ENCODE measurements around the gene PTPRJ. TPM values are rescaled to one million over a fixed set of nuclear protein-coding genes. Genes with fewer than 3 reads are reported as not detected.
"Not testable (repeated sequence)": the region's sequence is repeated elsewhere in the genome, so short reads cannot be mapped to it uniquely, and the experiment has no call there.

PTPRJ gene
- polyA plus RNA-seq, result 1 to 10 TPM; 2.8 to 3.7 (median 3.4) TPM

GRCh38 chr11:47980088-47980906, at the start of gene PTPRJ:
TSS of gene PTPRJ (plus strand) at chr11:47980559. CDS start at chr11:47980913, 354 bp downstream.
- 1 to 3% (median 2%) methylated on average over 51 to 102 of the region's 111 CpGs for WGBS, 3 donors
- peak within 1 kb of the TSS; percentile 32 for H3K27ac ChIP-seq (ENCODE audit: low read depth, low read length)

DNA sequence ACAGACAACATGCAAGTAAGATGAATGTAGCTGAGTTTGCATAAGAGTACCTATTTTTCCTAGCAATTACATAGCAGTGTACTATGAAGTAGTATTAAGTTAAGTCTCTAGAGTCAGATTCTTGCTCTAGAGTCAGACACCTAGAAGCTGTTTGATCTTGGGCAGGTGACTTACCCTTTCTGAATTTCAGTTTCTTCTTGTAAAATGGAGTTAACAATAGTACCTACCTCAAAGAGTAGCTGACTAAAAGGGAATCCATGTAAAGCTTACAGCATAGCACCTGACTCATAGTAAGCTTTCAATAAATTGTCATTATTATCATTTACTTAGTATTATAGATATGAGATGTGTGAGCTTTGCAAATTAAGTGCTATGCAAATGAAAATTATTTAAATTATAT, 47.8 kb upstream of the PTPRJ start:
- no peak overlapping the region for H3K27ac ChIP-seq (ENCODE audit: low read depth, low read length)

DNA sequence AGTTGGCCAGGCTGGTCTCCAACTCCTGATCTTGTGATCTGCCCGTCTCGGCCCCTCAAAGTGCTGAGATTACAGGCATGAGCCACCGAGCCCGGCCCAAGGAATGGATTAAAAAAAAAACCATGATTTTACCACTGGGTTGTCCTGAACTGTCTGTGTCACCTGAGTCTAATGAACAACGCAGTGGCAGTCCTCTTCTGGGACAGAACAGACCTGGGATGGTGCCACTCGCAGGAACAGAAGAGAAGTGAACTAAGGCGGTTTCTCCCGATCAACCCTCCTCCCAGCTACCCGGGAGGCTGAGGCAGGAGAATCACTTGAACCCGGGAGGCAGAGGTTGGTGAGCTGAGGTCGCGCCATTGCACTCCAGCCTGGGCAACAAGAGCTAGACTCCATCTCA, 46.6 kb upstream of the PTPRJ start:
- 81 to 83% (median 82%) methylated on average over 12 of the region's 12 CpGs for WGBS, 3 donors
- H3K27ac ChIP-seq (ENCODE audit: low read depth, low read length), result not testable (repeated sequence)

DNA sequence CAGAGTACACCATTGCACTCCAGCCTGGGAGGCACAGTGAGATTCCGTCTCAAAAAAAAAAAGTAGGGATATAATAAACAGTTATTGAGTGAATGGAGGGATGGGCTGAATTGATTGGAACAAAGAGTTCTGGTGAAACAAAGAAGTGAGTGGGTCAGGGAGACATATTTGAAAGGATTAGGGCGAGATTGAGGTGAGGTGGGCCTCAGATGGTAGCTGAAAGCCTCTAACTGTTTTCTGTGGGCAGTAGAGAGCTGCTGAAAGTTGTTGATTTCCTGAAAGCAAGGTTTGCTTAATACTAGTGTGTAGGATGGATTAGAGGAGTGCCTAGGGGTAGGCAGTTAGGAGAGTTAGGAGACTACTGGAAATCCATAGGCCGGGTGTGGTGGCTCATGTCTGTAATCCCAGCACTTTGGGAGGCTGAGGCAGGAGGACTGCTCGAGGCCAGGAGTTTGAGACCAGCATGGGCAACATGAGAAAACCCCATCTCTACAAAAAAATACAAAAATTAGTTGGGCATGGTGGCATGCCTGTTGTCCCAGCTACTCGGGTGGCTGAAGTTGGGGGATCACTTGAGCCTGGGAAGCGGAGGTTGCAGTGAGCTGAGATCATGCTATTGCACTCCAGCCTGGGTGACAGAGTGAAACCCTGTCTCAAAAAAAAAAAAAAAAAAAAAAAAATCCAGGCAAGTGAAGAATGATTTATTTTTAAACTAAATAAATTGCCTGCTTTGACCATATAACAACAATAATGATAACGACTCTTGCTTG, 41.4 kb upstream of the PTPRJ start:
- WGBS, 3 donors, result 85 to 87% (median 87%) methylated on average over 7 of the region's 7 CpGs
- H3K27ac ChIP-seq (ENCODE audit: low read depth, low read length), result no peak overlapping the region

- 91 to 94% (median 93%) methylated on average over 8 of the region's 8 CpGs for WGBS, 3 donors
- H3K27ac ChIP-seq (ENCODE audit: low read depth, low read length), result no peak overlapping the region
Observed at GRCh38 chr11:47940904-47941649, 39.3 kb upstream of the PTPRJ start.

- WGBS, 3 donors, result 52 to 60% (median 60%) methylated on average over 7 of the region's 7 CpGs
Observed at GRCh38 chr11:47941907-47942558, 38.3 kb upstream of the PTPRJ start.

DNA sequence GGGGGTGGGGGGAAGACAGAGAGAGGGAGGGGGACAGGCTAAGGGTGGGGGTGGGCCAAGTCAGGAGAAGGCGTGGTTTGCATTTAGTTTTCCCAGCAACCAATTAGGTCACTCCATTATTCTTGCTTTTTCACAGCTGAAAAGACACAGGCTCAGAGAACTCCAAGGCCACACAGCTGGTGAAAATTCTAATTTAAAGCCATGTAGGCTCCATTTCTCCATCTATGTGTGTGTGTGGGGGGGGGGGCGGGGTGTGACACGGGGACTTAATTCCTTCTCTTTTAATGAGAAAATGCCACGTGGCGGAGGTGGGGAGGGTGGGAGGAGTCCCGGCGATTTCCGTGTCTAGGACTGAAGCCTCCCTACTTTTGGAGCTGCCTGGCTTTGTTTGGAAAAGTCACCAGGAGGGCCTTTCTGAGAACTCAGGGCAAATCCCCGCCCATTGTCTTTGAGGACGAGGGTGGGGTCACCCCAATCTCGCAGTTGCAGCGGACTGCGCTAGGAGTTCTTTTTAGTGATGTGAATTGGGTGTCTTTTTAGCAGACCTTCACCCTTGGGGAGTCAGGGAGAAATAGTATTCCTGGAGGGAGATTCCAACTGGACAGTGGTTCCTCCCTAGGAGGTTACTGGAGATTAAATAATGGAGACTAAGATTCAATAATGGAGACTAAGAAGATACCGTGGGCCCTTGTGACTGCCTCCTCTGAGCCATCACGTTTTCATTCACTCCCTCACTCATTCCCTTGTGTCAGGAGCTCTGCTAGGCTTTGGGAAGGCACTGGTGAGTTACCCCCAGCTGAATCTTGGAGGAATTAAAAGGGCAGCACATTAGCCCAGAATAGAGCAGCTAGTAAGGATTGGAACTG, 36.4 kb upstream of the PTPRJ start:
- H3K27ac ChIP-seq (ENCODE audit: low read depth, low read length), result no peak overlapping the region
- WGBS, 3 donors, result 53 to 76% (median 75%) methylated on average over 15 of the region's 15 CpGs

More at GRCh38 chr11:47941907-47942558, 38.3 kb upstream of the PTPRJ start:
- no peak overlapping the region for H3K27ac ChIP-seq (ENCODE audit: low read depth, low read length)

DNA sequence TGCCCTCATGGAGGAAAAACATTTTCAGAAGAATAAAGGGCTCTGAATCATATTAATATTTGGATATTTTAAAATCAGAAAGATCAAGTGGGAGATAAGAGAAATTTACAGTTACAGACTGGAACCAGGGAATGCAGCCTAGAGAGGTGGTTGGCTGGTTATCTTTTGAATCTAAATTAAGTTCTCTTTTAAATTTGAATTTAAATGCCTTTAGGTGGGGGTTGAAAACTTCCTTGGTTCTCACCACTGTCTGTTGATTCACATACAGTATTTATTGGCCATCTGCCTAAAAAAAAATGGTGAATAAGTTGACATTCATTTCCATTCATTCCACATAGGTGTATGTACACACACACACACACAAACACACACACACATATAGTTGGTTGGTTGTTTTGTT, 35.7 kb upstream of the PTPRJ start:
- H3K27ac ChIP-seq (ENCODE audit: low read depth, low read length), result no peak overlapping the region

DNA sequence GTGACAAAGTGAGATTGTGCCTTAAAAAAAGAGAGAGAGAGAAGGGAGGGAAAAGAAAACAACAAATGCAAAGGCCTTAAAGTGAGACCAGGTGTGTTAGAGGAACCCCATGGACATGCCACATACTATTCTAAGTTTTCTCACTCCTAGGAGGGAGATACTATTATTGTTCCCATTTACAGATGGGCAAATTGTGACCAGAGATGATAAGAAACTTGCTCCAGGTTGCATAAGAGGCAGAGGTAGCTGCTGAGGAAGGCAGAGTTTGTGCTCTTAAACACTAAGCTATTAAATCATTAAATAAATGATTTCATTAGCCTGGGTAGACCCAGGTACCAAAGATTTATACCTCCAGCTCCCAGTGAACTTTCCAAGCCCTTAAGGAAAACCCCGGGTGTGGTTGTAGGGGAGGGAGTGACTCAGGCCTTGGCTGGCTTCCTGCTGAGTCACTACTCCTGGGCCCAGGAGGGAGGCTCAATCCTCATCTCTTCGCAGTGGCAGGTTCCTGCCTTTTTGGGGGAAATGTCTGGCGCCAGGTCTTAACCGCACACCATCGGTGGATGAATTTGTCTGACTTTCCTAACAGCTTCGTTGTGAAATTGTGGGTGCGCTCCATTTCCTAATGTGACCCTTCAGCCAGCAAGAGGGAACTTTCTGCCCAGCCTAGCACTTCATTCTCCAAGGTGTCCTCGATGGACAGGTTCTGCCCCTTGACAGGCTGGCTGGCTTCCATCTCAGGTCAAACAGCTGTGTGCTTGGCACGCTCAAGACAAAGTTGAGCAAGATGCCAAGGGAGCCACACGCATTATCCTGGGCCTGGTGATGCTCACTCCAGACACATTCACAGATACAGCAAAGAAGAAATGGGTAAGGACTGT, 33.4 kb upstream of the PTPRJ start:
- 21 to 54% (median 32%) methylated on average over 10 of the region's 10 CpGs for WGBS, 3 donors
- no peak overlapping the region for H3K27ac ChIP-seq (ENCODE audit: low read depth, low read length)

- no peak overlapping the region for H3K27ac ChIP-seq (ENCODE audit: low read depth, low read length)
- WGBS, 3 donors, result 50 to 71% (median 53%) methylated on average over 3 of the region's 3 CpGs
Observed at GRCh38 chr11:47948137-47948536, 32.2 kb upstream of the PTPRJ start.

GRCh38 chr11:47949001-47949675, 31.2 kb upstream of the PTPRJ start:
- 82 to 90% (median 83%) methylated on average over 9 of the region's 9 CpGs for WGBS, 3 donors
- not testable (repeated sequence) for H3K27ac ChIP-seq (ENCODE audit: low read depth, low read length)

DNA sequence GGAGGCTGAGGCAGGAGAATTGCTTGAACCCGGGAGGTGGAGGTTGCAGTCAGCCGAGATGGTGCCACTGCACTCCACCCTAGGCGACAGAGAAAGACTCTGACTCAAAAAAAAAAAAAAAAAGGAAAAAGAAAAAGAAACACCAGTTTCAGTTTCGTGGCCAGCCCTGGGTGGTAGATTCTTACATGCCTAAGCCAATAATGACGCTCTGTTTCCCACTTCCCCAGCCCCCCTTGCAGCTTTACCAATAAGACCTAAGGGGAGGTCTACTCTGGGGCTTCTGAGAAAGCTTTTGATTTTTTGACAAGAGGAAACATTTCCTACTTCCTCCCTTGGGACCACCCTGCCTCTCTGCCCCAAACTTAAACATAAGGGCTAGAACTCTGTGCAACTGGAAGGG, 30.0 kb upstream of the PTPRJ start:
- 25 to 65% (median 35%) methylated on average over 5 of the region's 5 CpGs for WGBS, 3 donors
- H3K27ac ChIP-seq (ENCODE audit: low read depth, low read length), result no peak overlapping the region

GRCh38 chr11:47951504-47951903, 28.9 kb upstream of the PTPRJ start:
- WGBS, 3 donors, result 67 to 94% (median 87%) methylated on average over 12 of the region's 12 CpGs

GRCh38 chr11:47955061-47955755, 25.2 kb upstream of the PTPRJ start:
- WGBS, 3 donors, result 83 to 87% (median 86%) methylated on average over 4 of the region's 4 CpGs
- no peak overlapping the region for H3K27ac ChIP-seq (ENCODE audit: low read depth, low read length)

More at GRCh38 chr11:47951504-47951903, 28.9 kb upstream of the PTPRJ start:
- H3K27ac ChIP-seq (ENCODE audit: low read depth, low read length), result not testable (repeated sequence)

DNA sequence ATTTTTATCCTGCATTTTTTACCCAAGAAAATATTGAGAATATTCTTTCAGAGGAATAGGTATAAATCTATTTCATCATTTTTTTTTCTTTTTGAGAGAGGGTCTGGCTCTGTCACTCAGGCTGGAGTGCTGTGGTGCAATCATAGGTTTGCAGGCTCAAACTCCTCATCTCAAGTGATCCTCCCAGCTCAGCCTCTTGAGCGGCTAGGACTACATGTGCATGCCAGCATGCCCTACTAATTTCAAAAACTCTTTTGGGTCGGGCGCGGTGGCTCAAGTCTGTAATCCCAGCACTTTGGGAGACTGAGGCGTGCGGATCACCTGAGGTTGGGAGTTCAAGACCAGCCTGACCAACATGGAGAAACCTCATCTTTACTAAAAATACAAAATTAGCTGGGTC, 20.3 kb upstream of the PTPRJ start:
- no peak overlapping the region for H3K27ac ChIP-seq (ENCODE audit: low read depth, low read length)
- 93 to 99% (median 99%) methylated on average over 6 of the region's 6 CpGs for WGBS, 3 donors

GRCh38 chr11:47961383-47961782, 19.0 kb upstream of the PTPRJ start:
- 94 to 97% (median 95%) methylated on average over 5 of the region's 5 CpGs for WGBS, 3 donors
- no peak overlapping the region for H3K27ac ChIP-seq (ENCODE audit: low read depth, low read length)

Measured in adipose tissue (tissue), 3 donors.